ENCODE data around the gene CHST9. TPM values are rescaled to one million over a fixed set of nuclear protein-coding genes. Genes with fewer than 3 reads are reported as not detected.

The CHST9 gene
- total RNA-seq, 1 donor from 2014 or later: 0.32 TPM

- H3K4me3 Mint-ChIP-seq (ENCODE audit: unreplicated experiment): no peak overlapping the region
- TF ChIP-seq CTCF (IDR thresholded peaks at IDR 0.05): no peak
- H3K9me3 Mint-ChIP-seq (ENCODE audit: unreplicated experiment): peaks cover 6% of the 10 kb centered on the region
- no peak overlapping the region for H3K27ac Mint-ChIP-seq (ENCODE audit: unreplicated experiment)
- DNase-seq (ENCODE audit: extremely low spot score, unreplicated experiment): no peak
- no peaks in the 10 kb centered on the region for H3K36me3 Mint-ChIP-seq (ENCODE audit: unreplicated experiment)
- no peaks in the 10 kb centered on the region for H3K27me3 Mint-ChIP-seq (ENCODE audit: unreplicated experiment)
- no peaks in the 10 kb centered on the region for H3K4me1 Mint-ChIP-seq (ENCODE audit: unreplicated experiment)
These were observed 213.7 kb downstream of the CHST9 start for GRCh38 chr18:26971409-26971808.

- Mint-ChIP-seq H3K9me3 (ENCODE audit: unreplicated experiment) (peaks cover 6% of the 10 kb centered on the region), H3K27ac (ENCODE audit: unreplicated experiment) (no peak overlapping the region), H3K36me3 (ENCODE audit: unreplicated experiment) (no peaks in the 10 kb centered on the region), H3K27me3 (ENCODE audit: unreplicated experiment) (no peaks in the 10 kb centered on the region), H3K4me1 (ENCODE audit: unreplicated experiment) (no peaks in the 10 kb centered on the region), H3K4me3 (ENCODE audit: unreplicated experiment) (no peak overlapping the region)
- TF ChIP-seq CTCF (IDR thresholded peaks at IDR 0.05): no peak
- no peak for DNase-seq (ENCODE audit: extremely low spot score, unreplicated experiment)
These were observed 214.5 kb downstream of the CHST9 start for GRCh38 chr18:26970637-26971036.

GRCh38 chr18:26965206-26965605 lies 219.9 kb downstream of the CHST9 start:
- H3K9me3 Mint-ChIP-seq (ENCODE audit: unreplicated experiment): no peaks in the 10 kb centered on the region
- H3K36me3 Mint-ChIP-seq (ENCODE audit: unreplicated experiment): no peaks in the 10 kb centered on the region
- H3K27me3 Mint-ChIP-seq (ENCODE audit: unreplicated experiment): no peaks in the 10 kb centered on the region
- H3K4me3 Mint-ChIP-seq (ENCODE audit: unreplicated experiment): no peak overlapping the region
- no peaks in the 10 kb centered on the region for H3K4me1 Mint-ChIP-seq (ENCODE audit: unreplicated experiment)
- no peak for TF ChIP-seq CTCF (IDR thresholded peaks at IDR 0.05)
- no peak overlapping the region for H3K27ac Mint-ChIP-seq (ENCODE audit: unreplicated experiment)
- no peak for DNase-seq (ENCODE audit: extremely low spot score, unreplicated experiment)

- Mint-ChIP-seq H3K27ac (ENCODE audit: unreplicated experiment) (no peak overlapping the region), H3K4me3 (ENCODE audit: unreplicated experiment) (no peak overlapping the region), H3K9me3 (ENCODE audit: unreplicated experiment) (no peaks in the 10 kb centered on the region), H3K4me1 (ENCODE audit: unreplicated experiment) (no peaks in the 10 kb centered on the region), H3K27me3 (ENCODE audit: unreplicated experiment) (peaks cover 2% of the 10 kb centered on the region), H3K36me3 (ENCODE audit: unreplicated experiment) (no peaks in the 10 kb centered on the region)
- no peak for DNase-seq (ENCODE audit: extremely low spot score, unreplicated experiment)
- TF ChIP-seq CTCF (IDR thresholded peaks at IDR 0.05): peak; percentile 47
These were observed 221.8 kb downstream of the CHST9 start for GRCh38 chr18:26963292-26963691.

- H3K4me1 Mint-ChIP-seq (ENCODE audit: unreplicated experiment): peaks cover 2% of the 10 kb centered on the region
- peaks cover 2% of the 10 kb centered on the region for H3K27me3 Mint-ChIP-seq (ENCODE audit: unreplicated experiment)
- H3K36me3 Mint-ChIP-seq (ENCODE audit: unreplicated experiment): no peaks in the 10 kb centered on the region
- no peaks in the 10 kb centered on the region for H3K9me3 Mint-ChIP-seq (ENCODE audit: unreplicated experiment)
- H3K4me3 Mint-ChIP-seq (ENCODE audit: unreplicated experiment): no peak overlapping the region
- no peak for DNase-seq (ENCODE audit: extremely low spot score, unreplicated experiment)
- H3K27ac Mint-ChIP-seq (ENCODE audit: unreplicated experiment): no peak overlapping the region
- no peak for TF ChIP-seq CTCF (IDR thresholded peaks at IDR 0.05)
These were observed 223.3 kb downstream of the CHST9 start for GRCh38 chr18:26961839-26962238.

All from osteocyte (in vitro differentiated cells).